Prostate gland (tissue), 2 donors: ENCODE data around the gene TRDMT1. TPM values are rescaled to one million over a fixed set of nuclear protein-coding genes. Genes with fewer than 3 reads are reported as not detected.

Experiments
- DNase-seq: peaks from one replicate; pipeline ENCODE4 v3.0.0-alpha.2; 2019; ENCODE audit warnings: low spot score
- H3K27ac ChIP-seq, 2 donors: fragments of 200-600 bp; sonication (generic); 2 replicates each; pipeline ENCODE4 v1.5.1; 2017 to 2019
- H3K27me3 ChIP-seq: fragments of 200-600 bp; sonication (generic); replicated peaks from 2 replicates; pipeline ENCODE4 v1.5.1; 2019; ENCODE audit not compliant: insufficient read depth
- H3K36me3 ChIP-seq, 2 donors: fragments of 200-600 bp; sonication (generic); 1 replicate in 1 of 2; 2 replicates in 1 of 2; pipeline versions ENCODE4 v1.5.1 to v1.8.1; 2017 to 2019
- H3K4me1 ChIP-seq: fragments of 200-600 bp; sonication (generic); replicated peaks from 2 replicates; pipeline ENCODE4 v1.5.1; 2019
- H3K4me3 ChIP-seq, 2 donors: fragments of 200-600 bp; sonication (generic); 2 replicates each; pipeline ENCODE4 v1.5.1; 2017 to 2019
- H3K9me3 ChIP-seq: fragments of 200-600 bp; sonication (generic); 2 replicates; pipeline ENCODE4 v1.5.1; 2017
- CTCF ChIP-seq, 4 experiments: fragments of 200-600 bp in 2 of 4; fragments of 450-650 bp in 2 of 4; sonication (generic) in 2 of 4; IDR thresholded peaks; 1 replicate in 3 of 4; 2 replicates in 1 of 4; pipeline ENCODE4 v1.5.1; 2016 to 2019; ENCODE audit warnings: antibody characterized with exemption in 4 of 4, mild to moderate bottlenecking in 2 of 4, moderate library complexity in 2 of 4
- POLR2A ChIP-seq: fragments of 450-650 bp; IDR thresholded peaks from one replicate; pipeline ENCODE4 v1.6.1; 2016; ENCODE audit warnings: antibody characterized with exemption, mild to moderate bottlenecking
- POLR2AphosphoS5 ChIP-seq: sonication (generic); formaldehyde crosslinking; IDR thresholded peaks from one replicate; pipeline ENCODE4 v1.6.1; 2017; ENCODE audit warnings: antibody characterized with exemption
- WGBS: methylation state at CpG from one replicate; pipeline ENCODE4 v1.1.5; 2018; 5-methylcytosine and 5-hydroxymethylcytosine counted together
- intact Hi-C: fragments of 100-400 bp; cut with DNase I; formaldehyde crosslinking; loops from one replicate; pipeline ENCODE4 v1.14.2; 2022
- total RNA-seq, 2 donors: library from RNA; depleted of rRNA; stranded (reverse); fragments of >200 nt; gene quantifications; one replicate each; pipeline ENCODE4 v1.1.0, GENCODE V29; 2016

TRDMT1 gene
- total RNA-seq, 2 donors from 2014 or later, result 6.5 to 9.9 TPM

- TF ChIP-seq POLR2A (no peak), CTCF (IDR thresholded peaks at IDR 0.05) (no peak), POLR2AphosphoS5 (no peak)
- H3K4me1 ChIP-seq, result no peaks in the 10 kb centered on the region
- DNase-seq, result no peak
- no peak overlapping the region for H3K4me3 ChIP-seq
- H3K27ac ChIP-seq, result no peak overlapping the region
- no peaks in the 10 kb centered on the region for H3K27me3 ChIP-seq
- H3K36me3 ChIP-seq, result no peaks in the 10 kb centered on the region
- 49% methylated on average over 9 of the region's 9 CpGs for WGBS
- H3K9me3 ChIP-seq, result no peaks in the 10 kb centered on the region
- intact Hi-C loops, result no loop called here
These were observed 13.7 kb upstream of the TRDMT1 start for GRCh38 chr10:17214971-17215781.

GRCh38 chr10:17214526-17214925, 13.1 kb upstream of the TRDMT1 start:
- Histone ChIP-seq H3K27ac (no peak overlapping the region), H3K36me3 (no peaks in the 10 kb centered on the region), H3K4me3 (no peak overlapping the region), H3K27me3 (no peaks in the 10 kb centered on the region), H3K4me1 (no peaks in the 10 kb centered on the region), H3K9me3 (no peaks in the 10 kb centered on the region)
- intact Hi-C loops, result no loop called here
- DNase-seq, result no peak
- TF ChIP-seq CTCF (IDR thresholded peaks at IDR 0.05) (no peak), POLR2AphosphoS5 (no peak), POLR2A (no peak)
- 86% methylated on average over 2 of the region's 2 CpGs for WGBS

- intact Hi-C loops, result no loop called here
- no peaks in the 10 kb centered on the region for H3K4me1 ChIP-seq
- H3K27ac ChIP-seq, result no peak overlapping the region
- no peak for DNase-seq
- no peak overlapping the region for H3K4me3 ChIP-seq
- H3K27me3 ChIP-seq, result no peaks in the 10 kb centered on the region
- 82% methylated on average over 2 of the region's 2 CpGs for WGBS
- H3K36me3 ChIP-seq, result no peaks in the 10 kb centered on the region
- no peaks in the 10 kb centered on the region for H3K9me3 ChIP-seq
- TF ChIP-seq POLR2A (no peak), POLR2AphosphoS5 (no peak), CTCF (IDR thresholded peaks at IDR 0.05) (no peak)
These were observed 12.3 kb upstream of the TRDMT1 start for GRCh38 chr10:17213646-17214349.

- Histone ChIP-seq H3K27me3 (no peaks in the 10 kb centered on the region), H3K36me3 (no peaks in the 10 kb centered on the region), H3K4me3 (no peak overlapping the region), H3K4me1 (no peaks in the 10 kb centered on the region), H3K27ac (no peak overlapping the region), H3K9me3 (no peaks in the 10 kb centered on the region)
- intact Hi-C loops, result no loop called here
- DNase-seq, result no peak
- TF ChIP-seq POLR2A (no peak), POLR2AphosphoS5 (no peak), CTCF (IDR thresholded peaks at IDR 0.05) (no peak)
These were observed 11.3 kb upstream of the TRDMT1 start for GRCh38 chr10:17212802-17213221.
